SH-SY5Y (cell line): ENCODE data around the gene ARMC9.

Source experiments
- GATA2 ChIP-seq: IDR thresholded peaks from 2 replicates; pipeline ENCODE4 v1.6.1; 2011; ENCODE audit warnings: mild to moderate bottlenecking, low read depth, low read length
- GATA3 ChIP-seq: IDR thresholded peaks from 2 replicates; pipeline ENCODE4 v1.6.1; 2011; ENCODE audit warnings: low read depth, mild to moderate bottlenecking, low read length, moderate library complexity

Gene ARMC9

DNA sequence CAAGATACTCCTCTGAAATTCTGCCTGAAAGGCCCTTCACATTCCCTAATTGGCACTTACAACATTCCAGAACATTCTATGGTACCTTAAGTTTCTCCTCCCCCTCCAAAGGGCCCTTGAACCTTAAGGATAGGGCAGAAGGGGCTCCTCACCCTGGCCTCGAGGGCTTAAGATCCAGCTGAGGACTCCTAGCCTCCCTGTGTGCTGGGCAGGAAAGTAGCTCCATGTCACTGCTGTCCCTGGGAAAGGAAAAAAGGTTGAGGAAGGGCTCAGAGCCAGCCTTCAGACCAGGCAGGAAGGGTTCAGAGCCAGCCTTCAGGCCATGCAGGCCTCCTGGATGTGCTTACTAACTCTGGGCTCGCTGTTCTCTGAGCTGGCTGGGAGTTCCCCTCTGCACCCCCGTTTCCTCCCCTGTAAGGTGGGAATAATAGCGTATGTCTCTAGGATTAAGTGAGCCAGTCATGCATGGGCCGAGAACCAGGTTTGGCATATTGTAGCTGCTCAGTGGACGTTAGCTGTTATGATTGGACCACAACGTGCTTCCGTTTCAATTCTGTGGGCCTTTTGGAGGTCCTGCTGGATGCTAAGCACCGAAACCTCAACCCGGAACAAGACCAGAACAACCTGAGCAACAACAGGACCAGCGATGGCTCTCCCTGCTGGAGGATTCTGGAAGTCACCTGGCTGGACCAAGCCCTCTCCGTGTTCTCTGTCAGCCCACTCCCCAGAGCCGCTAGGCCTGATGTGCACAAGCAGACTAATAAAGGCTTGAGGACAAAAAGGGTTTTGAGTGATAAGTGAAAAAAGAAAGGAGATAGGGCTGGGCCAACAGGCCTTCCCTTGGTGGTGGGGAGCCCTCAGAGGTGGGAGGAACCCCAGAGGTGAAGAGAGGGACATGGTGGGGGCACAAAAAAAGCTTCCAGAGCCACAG lies 196.0 kb downstream of the ARMC9 start:
- TF ChIP-seq GATA2 (no peak), GATA3 (no peak)

DNA sequence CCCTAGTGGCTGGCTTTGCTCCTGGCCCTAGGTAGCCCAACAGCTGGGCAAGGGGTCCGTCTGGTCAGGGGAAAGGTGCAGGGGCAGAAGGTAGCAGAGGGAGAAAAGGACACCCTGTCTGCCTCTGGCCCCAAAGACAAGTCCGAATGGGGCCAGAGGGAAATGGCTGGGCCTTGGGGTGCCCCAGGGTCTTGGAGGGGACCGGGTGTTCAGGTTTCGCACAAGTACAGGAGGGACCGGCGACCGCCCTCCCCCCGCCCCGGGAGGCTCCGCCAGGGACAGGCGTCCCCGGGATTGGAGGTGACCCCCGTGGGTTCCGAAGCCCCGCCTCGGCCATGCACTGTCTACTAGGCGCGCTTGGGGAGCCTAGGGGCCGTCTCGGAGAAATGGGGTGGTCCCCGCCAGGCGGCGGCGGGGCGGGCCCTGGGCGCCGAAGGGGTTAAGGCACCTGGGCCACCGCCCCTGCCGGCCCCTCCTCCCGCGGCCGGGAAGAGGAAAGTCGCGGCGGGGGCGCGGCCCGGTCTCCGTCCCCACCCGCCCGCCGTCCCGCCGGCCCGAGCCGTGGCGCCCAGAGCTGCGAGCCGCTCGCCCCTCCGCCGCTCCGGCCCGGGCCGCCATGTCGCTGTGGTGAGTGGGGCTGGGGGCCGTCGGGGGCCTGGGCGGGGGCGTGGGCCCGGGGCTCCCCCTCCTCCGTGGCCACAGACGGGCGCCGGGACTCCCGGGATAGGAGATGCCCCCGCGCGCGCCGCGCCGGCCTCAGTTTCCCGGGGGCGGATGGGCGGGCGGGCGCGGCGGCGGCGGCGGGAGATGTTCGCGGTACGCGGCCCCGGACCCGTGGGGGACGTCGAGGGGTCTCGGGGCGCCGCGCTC lies 197.0 kb downstream of the ARMC9 start, which contains the start of gene B3GNT7:
B3GNT7 (plus strand) TSS at position 523 of the 870 bp plus-strand sequence; CDS start at position 617, 94 bp downstream.
- TF ChIP-seq GATA3, result no peak
- TF ChIP-seq GATA2, result no peak

DNA sequence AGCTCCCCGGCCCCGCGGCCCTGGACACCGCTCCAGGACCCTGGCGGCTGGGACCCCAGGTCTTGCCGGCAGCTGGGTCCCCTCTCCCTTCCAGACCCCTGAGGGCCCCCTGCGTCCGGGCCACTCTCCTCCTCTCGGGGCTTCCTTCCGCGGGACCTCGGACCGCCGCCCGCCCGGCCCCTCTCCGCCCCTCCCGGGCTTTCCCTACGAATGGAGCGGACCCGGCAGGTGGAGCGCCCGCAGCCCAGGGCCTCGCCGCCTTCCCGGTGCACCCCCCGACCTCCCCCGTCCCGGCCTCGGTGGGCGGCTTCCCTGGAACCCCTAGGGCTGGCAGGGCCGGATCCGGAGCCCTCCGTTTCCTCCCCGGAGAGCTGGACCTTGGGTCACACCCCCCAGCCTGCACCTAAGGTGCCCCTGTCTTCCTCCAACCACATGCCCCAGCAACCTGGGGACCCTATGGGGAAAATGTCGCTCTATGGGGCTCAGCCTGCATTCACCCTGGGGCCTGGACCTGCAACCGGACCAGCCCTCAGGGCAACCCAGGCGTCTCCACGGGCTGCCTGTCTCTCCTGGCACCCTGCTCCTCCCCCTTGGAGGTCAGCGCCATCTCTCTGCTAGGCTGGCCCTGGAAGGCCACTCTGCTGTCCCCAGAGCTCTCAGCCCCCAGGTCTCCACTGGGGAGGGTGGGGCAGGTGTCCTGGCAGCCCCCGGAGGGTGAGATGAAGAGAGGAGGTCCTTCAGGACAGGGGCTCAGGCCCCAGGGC lies 197.8 kb downstream of the ARMC9 start:
- TF ChIP-seq GATA3 (no peak), GATA2 (no peak)

DNA sequence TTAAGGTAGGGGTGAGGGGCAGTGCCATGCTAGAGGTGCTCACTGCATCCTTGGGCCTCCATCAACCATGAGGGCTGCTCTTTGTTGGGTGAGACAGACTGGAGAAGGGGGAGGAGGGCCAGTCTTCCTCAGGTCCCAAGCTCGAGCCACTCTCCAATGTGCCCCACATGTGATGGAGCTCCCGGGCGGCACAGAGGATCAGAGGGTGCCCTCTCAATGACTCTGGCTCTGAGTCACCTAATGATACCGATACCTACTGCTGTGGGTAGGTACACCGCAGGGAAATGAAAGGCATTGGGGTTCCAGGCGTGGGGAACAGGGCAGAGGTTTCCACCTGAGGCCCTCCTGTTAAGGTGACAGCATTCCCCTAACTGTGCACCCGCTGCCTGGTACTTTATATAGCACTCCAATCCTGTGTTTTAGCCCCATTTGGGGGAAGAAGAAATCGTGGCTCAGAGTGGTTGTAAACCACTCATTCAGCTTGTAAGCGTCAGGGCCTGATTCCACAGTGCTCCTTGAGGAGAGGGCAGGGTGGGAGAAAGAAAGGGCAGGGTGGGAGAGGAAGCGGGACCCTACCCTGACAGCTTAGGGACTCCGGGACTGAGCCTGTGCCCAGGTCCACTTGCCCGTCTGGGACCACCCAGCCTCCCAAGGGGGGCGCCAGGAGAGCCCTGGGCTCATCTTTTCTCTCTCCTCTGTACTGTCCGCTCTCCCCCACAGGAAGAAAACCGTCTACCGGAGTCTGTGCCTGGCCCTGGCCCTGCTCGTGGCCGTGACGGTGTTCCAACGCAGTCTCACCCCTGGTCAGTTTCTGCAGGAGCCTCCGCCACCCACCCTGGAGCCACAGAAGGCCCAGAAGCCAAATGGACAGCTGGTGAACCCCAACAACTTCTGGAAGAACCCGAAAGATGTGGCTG lies 198.8 kb downstream of the ARMC9 start:
- TF ChIP-seq GATA2 (no peak), GATA3 (no peak)

DNA sequence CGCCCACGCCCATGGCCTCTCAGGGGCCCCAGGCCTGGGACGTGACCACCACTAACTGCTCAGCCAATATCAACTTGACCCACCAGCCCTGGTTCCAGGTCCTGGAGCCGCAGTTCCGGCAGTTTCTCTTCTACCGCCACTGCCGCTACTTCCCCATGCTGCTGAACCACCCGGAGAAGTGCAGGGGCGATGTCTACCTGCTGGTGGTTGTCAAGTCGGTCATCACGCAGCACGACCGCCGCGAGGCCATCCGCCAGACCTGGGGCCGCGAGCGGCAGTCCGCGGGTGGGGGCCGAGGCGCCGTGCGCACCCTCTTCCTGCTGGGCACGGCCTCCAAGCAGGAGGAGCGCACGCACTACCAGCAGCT lies 199.5 kb downstream of the ARMC9 start:
- TF ChIP-seq GATA3, result no peak
- TF ChIP-seq GATA2, result no peak

DNA sequence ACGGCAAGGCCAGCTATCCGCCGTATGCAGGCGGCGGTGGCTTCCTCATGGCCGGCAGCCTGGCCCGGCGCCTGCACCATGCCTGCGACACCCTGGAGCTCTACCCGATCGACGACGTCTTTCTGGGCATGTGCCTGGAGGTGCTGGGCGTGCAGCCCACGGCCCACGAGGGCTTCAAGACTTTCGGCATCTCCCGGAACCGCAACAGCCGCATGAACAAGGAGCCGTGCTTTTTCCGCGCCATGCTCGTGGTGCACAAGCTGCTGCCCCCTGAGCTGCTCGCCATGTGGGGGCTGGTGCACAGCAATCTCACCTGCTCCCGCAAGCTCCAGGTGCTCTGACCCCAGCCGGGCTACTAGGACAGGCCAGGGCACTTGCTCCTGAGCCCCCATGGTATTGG lies 200.2 kb downstream of the ARMC9 start:
- TF ChIP-seq GATA3 (no peak), GATA2 (no peak)

DNA sequence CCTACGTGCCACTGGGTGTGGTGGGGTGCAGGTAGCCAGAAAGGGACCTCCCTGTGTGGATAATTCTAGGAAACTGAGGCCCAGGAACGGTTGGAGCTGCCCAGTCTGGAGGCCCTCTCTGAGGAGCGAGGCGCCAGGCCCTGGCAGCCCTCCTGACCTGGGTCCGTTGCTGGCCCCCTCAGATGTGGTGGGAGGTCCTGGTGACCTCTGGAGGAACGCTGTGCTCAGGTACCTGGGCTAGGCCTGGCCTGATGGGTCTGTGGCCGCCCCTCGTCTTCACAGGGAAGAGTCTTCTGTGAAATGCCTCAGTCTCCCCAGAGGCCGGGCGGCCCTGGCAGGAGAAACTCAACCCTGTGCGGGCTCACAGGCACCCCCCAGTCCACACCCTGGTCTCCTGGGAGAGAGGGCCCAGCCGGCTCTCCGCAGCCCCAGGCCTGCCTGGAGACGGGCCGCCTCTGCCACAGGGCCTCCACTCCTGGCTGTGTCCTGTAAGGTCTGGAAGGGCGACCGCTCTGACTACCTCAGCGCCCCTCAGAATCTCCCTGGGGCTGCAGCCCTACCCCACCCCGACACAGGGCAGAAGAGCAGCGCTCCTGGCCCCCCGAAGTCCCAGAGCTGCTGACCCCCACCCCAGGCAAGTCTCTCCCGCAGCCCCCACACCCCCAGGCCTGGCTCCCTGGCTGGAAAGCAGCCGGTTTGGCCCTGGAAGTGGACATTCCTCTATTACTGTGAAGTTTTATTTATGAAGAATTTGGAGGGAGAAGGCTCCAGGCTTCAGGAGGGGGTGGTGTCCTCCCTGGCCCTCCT lies 200.8 kb downstream of the ARMC9 start:
- no peak for TF ChIP-seq GATA2
- no peak for TF ChIP-seq GATA3

DNA sequence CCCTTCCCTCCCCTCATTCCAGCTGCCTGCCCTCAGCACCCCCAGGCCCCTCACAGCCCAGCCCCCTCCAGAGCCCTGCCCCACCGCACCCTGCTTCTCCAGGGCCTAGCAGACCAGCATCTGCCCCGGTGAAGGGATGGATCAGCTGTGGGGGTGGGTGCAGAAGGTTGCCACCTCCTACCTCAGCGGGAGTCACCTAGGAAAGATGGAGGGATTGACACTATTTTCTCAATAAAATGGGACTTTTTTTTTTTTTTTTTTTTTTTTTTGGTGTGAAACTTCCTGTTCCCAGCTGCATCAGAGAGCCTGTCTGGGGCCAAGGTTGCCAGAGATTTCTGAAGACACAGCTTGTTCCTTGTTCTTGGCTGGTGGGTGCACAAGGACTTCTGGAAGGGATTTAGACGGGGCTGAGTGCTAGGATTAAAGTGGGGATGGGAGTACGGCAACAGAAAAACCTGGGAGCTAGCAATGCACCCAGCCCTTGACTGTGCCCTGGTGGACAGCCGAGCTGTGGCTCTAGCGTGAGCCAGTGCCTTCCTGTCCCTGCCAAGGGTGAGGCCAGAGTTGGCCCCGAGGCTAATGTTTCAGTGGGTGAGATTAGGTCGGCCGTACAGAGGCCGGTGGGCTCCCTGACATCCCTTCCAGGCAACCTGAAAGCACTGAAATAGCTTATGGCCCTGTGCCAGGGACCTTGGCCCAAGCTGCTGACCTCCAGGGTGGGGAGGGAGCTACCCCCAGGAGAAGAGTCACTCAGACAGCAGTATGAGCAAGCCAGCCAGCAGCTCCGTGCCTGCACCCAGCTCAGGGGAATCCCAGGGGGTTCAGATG lies 201.6 kb downstream of the ARMC9 start:
- TF ChIP-seq GATA2 (no peak), GATA3 (no peak)

DNA sequence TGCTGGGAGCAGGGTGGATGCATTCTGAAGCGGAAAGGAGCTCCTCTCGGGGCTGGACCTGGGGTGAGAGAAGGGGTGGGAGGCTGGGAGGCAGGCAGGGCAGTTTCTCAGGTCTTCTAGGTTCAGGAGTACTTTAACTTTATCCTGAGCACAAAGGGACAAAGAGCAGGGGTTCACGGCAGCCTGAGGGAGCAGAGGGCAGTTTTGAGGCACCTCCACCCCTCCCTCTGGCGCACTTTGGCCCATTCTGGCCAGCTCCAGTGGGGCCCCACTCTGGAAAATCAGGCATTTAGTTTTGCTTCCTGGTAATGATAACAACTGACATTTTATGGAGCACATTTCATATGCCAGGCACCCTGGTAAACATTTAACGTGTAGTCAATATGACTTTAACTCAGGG lies 211.3 kb downstream of the ARMC9 start:
- no peak for TF ChIP-seq GATA3
- no peak for TF ChIP-seq GATA2

DNA sequence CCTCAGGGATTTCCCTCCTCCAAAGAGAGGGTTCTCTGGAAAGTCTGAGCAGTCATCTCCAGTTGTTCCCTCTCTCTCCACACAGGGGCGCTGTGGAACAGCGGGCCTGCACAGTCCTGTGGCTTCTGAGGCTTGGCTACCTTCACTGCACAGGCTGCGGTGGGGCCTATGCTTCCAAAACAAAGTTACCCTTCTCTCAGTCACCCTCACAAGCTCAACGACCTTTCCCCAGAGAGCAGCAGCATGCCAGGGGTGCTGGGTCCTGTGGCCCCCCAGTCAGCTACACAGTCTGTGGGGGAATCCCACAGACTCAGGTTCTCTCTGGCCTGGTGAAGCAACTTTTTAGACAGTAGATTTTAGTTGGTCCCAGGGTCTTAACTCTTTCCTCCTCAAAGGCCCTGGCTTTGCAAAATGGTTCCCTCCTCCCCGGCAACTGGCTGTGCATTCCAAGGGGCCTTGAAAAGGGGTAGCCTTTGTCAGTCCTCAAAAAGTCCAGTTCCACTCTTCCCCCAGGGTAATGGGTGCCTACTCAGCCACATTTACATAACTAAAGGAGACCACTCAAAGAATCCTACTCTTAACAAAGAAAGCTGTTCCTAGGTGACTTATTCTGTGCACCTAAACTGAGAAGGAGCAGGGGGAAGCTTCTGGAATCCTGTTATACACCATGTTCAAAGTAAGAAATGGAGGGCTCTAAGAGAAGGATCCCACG lies 212.0 kb downstream of the ARMC9 start:
- TF ChIP-seq GATA3 (no peak), GATA2 (no peak)

DNA sequence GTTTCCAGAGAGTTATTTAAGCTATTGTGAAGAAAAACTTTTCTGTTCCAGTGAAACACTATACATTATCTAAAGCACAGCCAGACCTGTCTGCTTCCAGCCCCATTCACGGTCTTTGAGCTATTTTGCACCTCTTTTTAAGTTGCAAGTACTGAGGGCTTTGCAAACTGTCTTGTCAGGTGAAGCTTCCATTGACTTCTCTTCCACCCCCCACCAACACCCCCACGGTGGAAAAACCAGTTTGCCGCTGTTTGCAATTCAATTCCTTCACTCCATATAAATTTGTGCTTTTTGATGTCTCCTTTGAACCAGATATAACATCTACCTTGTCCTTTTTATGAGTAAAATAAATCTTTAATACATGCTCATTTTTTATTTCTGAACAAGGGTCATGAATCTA lies 212.8 kb downstream of the ARMC9 start:
- TF ChIP-seq GATA3 (no peak), GATA2 (no peak)
